ENCODE data around the gene SNAI3.
"Not testable (repeated sequence)": the region's sequence is repeated elsewhere in the genome, so short reads cannot be mapped to it uniquely, and the experiment has no call there.

SNAI3 gene

GRCh38 chr16:88690341-88691128 lies 4.2 kb upstream of the SNAI3 start:
- DNase-seq (ENCODE audit: low spot score): no peak

- DNase-seq (ENCODE audit: low spot score): no peak
These were observed 1.9 kb upstream of the SNAI3 start for GRCh38 chr16:88688013-88688778.

GRCh38 chr16:88687676-88688012 lies 1.3 kb upstream of the SNAI3 start:
- DNase-seq (ENCODE audit: low spot score): no peak

GRCh38 chr16:88687254-88687576 lies 908 bp upstream of the SNAI3 start:
- DNase-seq (ENCODE audit: low spot score): no peak

- DNase-seq (ENCODE audit: low spot score): no peak
These were observed 257 bp downstream of the SNAI3 start for GRCh38 chr16:88686062-88686438.

- no peak for DNase-seq (ENCODE audit: low spot score)
These were observed 898 bp downstream of the SNAI3 start for GRCh38 chr16:88685156-88686061.

GRCh38 chr16:88684569-88685155 lies 1.6 kb downstream of the SNAI3 start:
- no peak for DNase-seq (ENCODE audit: low spot score)

- peak; percentile 62 for DNase-seq (ENCODE audit: low spot score)
These were observed 4.4 kb downstream of the SNAI3 start for GRCh38 chr16:88681709-88682451.

GRCh38 chr16:88681084-88681680 lies 5.1 kb downstream of the SNAI3 start:
- DNase-seq (ENCODE audit: low spot score): no peak

GRCh38 chr16:88680554-88681083 lies 5.7 kb downstream of the SNAI3 start:
- DNase-seq (ENCODE audit: low spot score): no peak

- no peak for DNase-seq (ENCODE audit: low spot score)
These were observed 7.9 kb downstream of the SNAI3 start for GRCh38 chr16:88678224-88678979.

GRCh38 chr16:88677721-88678120 lies 8.6 kb downstream of the SNAI3 start:
- no peak for DNase-seq (ENCODE audit: low spot score)

GRCh38 chr16:88676502-88677242 lies 9.6 kb downstream of the SNAI3 start:
- DNase-seq (ENCODE audit: low spot score): no peak

- DNase-seq (ENCODE audit: low spot score): no peak
These were observed 12.5 kb downstream of the SNAI3 start for GRCh38 chr16:88673716-88674379.

GRCh38 chr16:88672776-88673175 lies 13.5 kb downstream of the SNAI3 start:
- DNase-seq (ENCODE audit: low spot score): no peak

- DNase-seq (ENCODE audit: low spot score): no peak
These were observed 14.5 kb downstream of the SNAI3 start for GRCh38 chr16:88671806-88672205.

GRCh38 chr16:88669980-88670379 lies 16.3 kb downstream of the SNAI3 start:
- no peak for DNase-seq (ENCODE audit: low spot score)

GRCh38 chr16:88669493-88669892 lies 16.8 kb downstream of the SNAI3 start:
- DNase-seq (ENCODE audit: low spot score): not testable (repeated sequence)

GRCh38 chr16:88667461-88667860 lies 18.8 kb downstream of the SNAI3 start:
- DNase-seq (ENCODE audit: low spot score): no peak
